ENCODE results near the gene PFN1.

PFN1 gene

DNA sequence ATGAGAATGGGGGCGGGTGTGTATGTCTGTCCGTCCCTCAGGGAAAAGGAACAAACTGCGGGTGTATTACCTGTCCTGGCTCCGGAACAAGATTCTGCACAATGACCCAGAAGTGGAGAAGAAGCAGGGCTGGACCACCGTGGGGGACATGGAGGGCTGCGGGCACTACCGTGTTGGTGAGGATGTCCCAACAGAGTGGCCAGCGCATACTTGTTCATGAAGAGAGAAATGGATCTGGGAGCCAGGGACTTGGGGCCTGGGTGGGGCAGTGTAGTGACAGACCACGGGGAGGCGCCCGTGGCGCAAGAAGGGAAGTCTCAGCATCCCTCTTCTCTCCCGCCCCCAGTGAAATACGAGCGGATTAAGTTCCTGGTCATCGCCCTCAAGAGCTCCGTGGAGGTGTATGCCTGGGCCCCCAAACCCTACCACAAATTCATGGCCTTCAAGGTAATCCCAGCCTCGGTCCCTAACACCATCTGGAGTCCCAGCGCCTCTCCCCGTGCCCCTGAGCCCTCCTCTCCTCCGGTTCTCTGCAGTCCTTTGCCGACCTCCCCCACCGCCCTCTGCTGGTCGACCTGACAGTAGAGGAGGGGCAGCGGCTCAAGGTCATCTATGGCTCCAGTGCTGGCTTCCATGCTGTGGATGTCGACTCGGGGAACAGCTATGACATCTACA lies 52.5 kb downstream of the PFN1 start:
- DNase-seq = no peak

All from stimulated activated CD4-positive, alpha-beta T cell treated with anti-CD3 and anti-CD28 coated beads, Interleukin-4, amount 100 ng/mL, for 24 hours (primary cell).